ENCODE measurements around the gene UBR7. TPM values are rescaled to one million over a fixed set of nuclear protein-coding genes. Genes with fewer than 3 reads are reported as not detected.

Gene UBR7
- total RNA-seq, 1 experiment from 2014 or later, result 28.9 TPM

GRCh38 chr14:93271111-93271510, 64.1 kb downstream of the UBR7 start:
- ATAC-seq (no peak), DNase-seq (ENCODE audit: low spot score) (no peak)
- Mint-ChIP-seq H3K4me1 (peaks cover 23% of the 10 kb centered on the region), H3K36me3 (no peaks in the 10 kb centered on the region; the same call in 1 of the 2 replicates), H3K27me3 (ENCODE audit: low read depth) (no peaks in the 10 kb centered on the region), H3K9me3 (no peaks in the 10 kb centered on the region), H3K4me3 (no peak overlapping the region), H3K27ac (peak overlapping the region; percentile 77)
- CTCF ChIA-PET, result no interaction called here
- no peak for TF ChIP-seq ZNF121 (CRISPR knock-in tag; IDR thresholded peaks at IDR 0.05)
- TF ChIP-seq ELF4 (CRISPR knock-in tag; IDR thresholded peaks at IDR 0.05; ENCODE audit: low read depth), result no peak
- no peak for TF ChIP-seq TEAD1 (CRISPR knock-in tag; IDR thresholded peaks at IDR 0.05)
- POLR2A ChIA-PET, result no interaction called here

- peaks cover 28% of the 10 kb centered on the region for H3K4me1 Mint-ChIP-seq
- TF ChIP-seq ZBTB21 (CRISPR knock-in tag; IDR thresholded peaks at IDR 0.05; ENCODE audit: borderline replicate concordance), result no peak
- TF ChIP-seq EMX1 (CRISPR knock-in tag; IDR thresholded peaks at IDR 0.05), result no peak
- TF ChIP-seq CTCF (IDR thresholded peaks at IDR 0.05), result no peak
- no peak for TF ChIP-seq MAX (CRISPR knock-in tag; IDR thresholded peaks at IDR 0.05)
- no peak for TF ChIP-seq MYBL2 (CRISPR knock-in tag; IDR thresholded peaks at IDR 0.05)
- no peak for TF ChIP-seq JAZF1 (CRISPR knock-in tag; IDR thresholded peaks at IDR 0.05)
- no peak for TF ChIP-seq RELA (CRISPR knock-in tag; IDR thresholded peaks at IDR 0.05; ENCODE audit: borderline replicate concordance)
- TF ChIP-seq NFE2L1 (CRISPR knock-in tag; IDR thresholded peaks at IDR 0.05), result no peak
- TF ChIP-seq PRDM15 (CRISPR knock-in tag; IDR thresholded peaks at IDR 0.05), result no peak
- no peak for TF ChIP-seq IRF2 (CRISPR knock-in tag; IDR thresholded peaks at IDR 0.05; ENCODE audit: borderline replicate concordance, low read depth)
- TF ChIP-seq MXD4 (CRISPR knock-in tag; IDR thresholded peaks at IDR 0.05; ENCODE audit: borderline replicate concordance), result no peak
- no peak for TF ChIP-seq FOXP4 (CRISPR knock-in tag; IDR thresholded peaks at IDR 0.05)
- no peak for TF ChIP-seq ZNF138 (CRISPR knock-in tag; conservative IDR thresholded peaks at IDR 0.05)
- TF ChIP-seq HMGA2 (CRISPR knock-in tag; IDR thresholded peaks at IDR 0.05), result no peak
- no peak for TF ChIP-seq ZNF425 (CRISPR knock-in tag; conservative IDR thresholded peaks at IDR 0.05)
- no peak for TF ChIP-seq HMGXB4 (CRISPR knock-in tag; IDR thresholded peaks at IDR 0.05)
- CTCF ChIA-PET, result no interaction called here
- H3K4me3 Mint-ChIP-seq, result no peak overlapping the region
- H3K9me3 Mint-ChIP-seq, result no peaks in the 10 kb centered on the region
- no peak overlapping the region for H3K27ac Mint-ChIP-seq
- POLR2A ChIA-PET, result no interaction called here
- H3K27me3 Mint-ChIP-seq (ENCODE audit: low read depth), result no peaks in the 10 kb centered on the region
- ATAC-seq, result no peak
- no peaks in the 10 kb centered on the region; the same call in 1 of the 2 replicates for H3K36me3 Mint-ChIP-seq
- DNase-seq (ENCODE audit: low spot score), result no peak
Measured at GRCh38 chr14:93274055-93274806, 67.2 kb downstream of the UBR7 start.
